WTC11 (cell line): ENCODE measurements around the gene GOLPH3. TPM values are rescaled to one million over a fixed set of nuclear protein-coding genes. Genes with fewer than 3 reads are reported as not detected.

Experiments
- CBFB ChIP-seq: sonication (generic); formaldehyde crosslinking; IDR thresholded peaks from 2 replicates; pipeline ENCODE4 v1.8.1; 2022; ENCODE audit warnings: mild to moderate bottlenecking, low read depth, missing genetic modification reagents
- CREB1 ChIP-seq: sonication (generic); formaldehyde crosslinking; IDR thresholded peaks from 2 replicates; pipeline ENCODE4 v1.8.0; 2023; ENCODE audit warnings: mild to moderate bottlenecking, missing genetic modification reagents
- ELF4 ChIP-seq: sonication (generic); formaldehyde crosslinking; IDR thresholded peaks from 2 replicates; pipeline ENCODE4 v1.8.1; 2022; ENCODE audit warnings: low read depth, mild to moderate bottlenecking, moderate library complexity, missing genetic modification reagents
- FOXK1 ChIP-seq: sonication (generic); formaldehyde crosslinking; IDR thresholded peaks from 2 replicates; pipeline ENCODE4 v1.8.0; 2022; ENCODE audit warnings: mild to moderate bottlenecking, moderate library complexity, missing genetic modification reagents
- GABPB1 ChIP-seq: sonication (generic); formaldehyde crosslinking; IDR thresholded peaks from 2 replicates; pipeline ENCODE4 v1.8.1; 2023; ENCODE audit warnings: mild to moderate bottlenecking, missing genetic modification reagents
- KAT7 ChIP-seq: sonication (generic); formaldehyde crosslinking; IDR thresholded peaks from 2 replicates; pipeline ENCODE4 v1.8.1; 2023; ENCODE audit warnings: missing genetic modification reagents, mild to moderate bottlenecking, borderline replicate concordance
- OVOL2 ChIP-seq: fragments of 250-450 bp; sonication (Bioruptor Pico); IDR thresholded peaks from 2 replicates; pipeline ENCODE4 v1.9.0; 2021; ENCODE audit warnings: mild to moderate bottlenecking, borderline replicate concordance
- SMAD4 ChIP-seq: sonication (generic); formaldehyde crosslinking; IDR thresholded peaks from 2 replicates; pipeline ENCODE4 v1.8.0; 2022; ENCODE audit warnings: mild to moderate bottlenecking, missing genetic modification reagents
- SP1 ChIP-seq: sonication (generic); formaldehyde crosslinking; conservative IDR thresholded peaks from 2 replicates; pipeline ENCODE4 v1.8.1; 2022; ENCODE audit warnings: missing genetic modification reagents
- ZBTB21 ChIP-seq: sonication (generic); formaldehyde crosslinking; IDR thresholded peaks from 2 replicates; pipeline ENCODE4 v1.8.1; 2023; ENCODE audit warnings: mild to moderate bottlenecking, missing genetic modification reagents, borderline replicate concordance
- ZNF219 ChIP-seq: sonication (generic); formaldehyde crosslinking; IDR thresholded peaks from 2 replicates; pipeline ENCODE4 v1.8.0; 2023; ENCODE audit warnings: missing genetic modification reagents, mild to moderate bottlenecking, borderline replicate concordance
- ZNF232 ChIP-seq: sonication (generic); formaldehyde crosslinking; IDR thresholded peaks from 2 replicates; pipeline ENCODE4 v1.8.0; 2022; ENCODE audit warnings: mild to moderate bottlenecking, missing genetic modification reagents
- ZNF416 ChIP-seq: fragments of 250-450 bp; sonication (Bioruptor Pico); IDR thresholded peaks from 2 replicates; pipeline ENCODE4 v1.9.0; 2021; ENCODE audit warnings: mild to moderate bottlenecking, inconsistent platforms
- total RNA-seq: library from RNA; stranded (reverse); gene quantifications from 3 replicates; pipeline ENCODE4 v1.2.3, GENCODE V29; 2021
- TF ChIP-seq, protein P1 (sequence below): sonication (generic); formaldehyde crosslinking; IDR thresholded peaks from 2 replicates; pipeline ENCODE4 v1.8.1; 2023; ENCODE audit warnings: mild to moderate bottlenecking, missing genetic modification reagents, borderline replicate concordance
- TF ChIP-seq, protein P2 (sequence below): fragments of 200-600 bp; IDR thresholded peaks from 2 replicates; pipeline ENCODE4 v1.8.0; 2022; ENCODE audit warnings: antibody characterized with exemption
- TF ChIP-seq, protein P3 (sequence below): sonication (generic); formaldehyde crosslinking; IDR thresholded peaks from 2 replicates; pipeline ENCODE4 v1.8.1; 2023; ENCODE audit warnings: mild to moderate bottlenecking, missing genetic modification reagents, moderate library complexity
- TF ChIP-seq, protein P4 (sequence below): sonication (generic); formaldehyde crosslinking; IDR thresholded peaks from 2 replicates; pipeline ENCODE4 v1.8.0; 2023; ENCODE audit warnings: mild to moderate bottlenecking, missing genetic modification reagents
- TF ChIP-seq, protein P5 (sequence below): sonication (generic); formaldehyde crosslinking; IDR thresholded peaks from 2 replicates; pipeline ENCODE4 v1.8.1; 2023; ENCODE audit warnings: mild to moderate bottlenecking, moderate library complexity, missing genetic modification reagents
- TF ChIP-seq, protein P6 (sequence below): sonication (generic); formaldehyde crosslinking; conservative IDR thresholded peaks from 2 replicates; pipeline ENCODE4 v1.8.1; 2022; ENCODE audit warnings: mild to moderate bottlenecking, missing genetic modification reagents
- TF ChIP-seq, protein P7 (sequence below): fragments of 250-450 bp; sonication (Bioruptor Pico); conservative IDR thresholded peaks from 2 replicates; pipeline ENCODE4 v1.9.0; 2021; ENCODE audit warnings: mild to moderate bottlenecking
- TF ChIP-seq, protein P8 (sequence below): sonication (generic); formaldehyde crosslinking; IDR thresholded peaks from 2 replicates; pipeline ENCODE4 v1.8.1; 2022; ENCODE audit warnings: mild to moderate bottlenecking, moderate library complexity, missing genetic modification reagents

Gene GOLPH3
- total RNA-seq, 1 experiment from 2014 or later, result 101 TPM

DNA sequence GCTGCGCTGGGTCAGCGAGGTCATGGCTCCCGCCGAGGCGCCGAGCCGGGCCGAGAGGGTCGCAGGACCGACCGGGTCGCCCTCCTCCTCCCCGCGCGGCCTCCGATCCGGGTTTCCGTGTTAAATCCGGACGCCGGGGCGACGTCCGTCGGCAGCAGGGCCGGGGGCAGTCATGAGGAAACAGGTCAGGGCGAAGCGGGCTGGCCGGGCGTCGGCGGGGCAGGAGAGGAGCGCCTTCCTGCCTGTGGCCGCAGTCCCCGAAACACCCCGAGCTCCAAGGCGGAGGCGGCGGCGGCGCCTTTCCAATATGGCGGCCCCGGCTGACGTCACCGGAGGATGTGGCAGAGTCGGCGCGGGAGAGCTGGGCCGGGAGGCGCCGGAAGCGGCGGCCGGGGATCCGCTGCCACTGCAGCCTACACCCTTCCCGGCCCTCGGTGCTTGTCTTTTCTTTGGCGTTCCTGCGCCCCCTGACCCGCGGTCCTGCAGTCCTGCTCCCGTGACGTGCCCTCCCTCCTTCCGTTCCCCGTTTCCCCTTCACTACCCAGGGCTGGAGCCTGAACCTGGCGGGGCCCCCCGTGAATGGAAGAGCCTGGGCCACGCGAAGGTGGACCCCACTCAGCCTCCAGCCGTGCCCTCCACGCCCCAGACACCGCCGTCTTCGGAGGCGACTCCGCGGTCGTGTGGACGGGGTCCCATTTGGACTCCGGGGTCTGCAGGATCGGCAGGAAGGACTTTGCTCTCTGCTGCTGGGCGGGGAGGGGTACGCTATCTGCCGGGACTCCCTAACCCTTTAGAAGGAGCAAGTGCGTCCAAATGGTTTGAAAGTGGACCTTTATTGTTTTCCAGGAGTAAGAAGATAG is at the start of gene GOLPH3 (continued):
- TF ChIP-seq, protein P1, sequence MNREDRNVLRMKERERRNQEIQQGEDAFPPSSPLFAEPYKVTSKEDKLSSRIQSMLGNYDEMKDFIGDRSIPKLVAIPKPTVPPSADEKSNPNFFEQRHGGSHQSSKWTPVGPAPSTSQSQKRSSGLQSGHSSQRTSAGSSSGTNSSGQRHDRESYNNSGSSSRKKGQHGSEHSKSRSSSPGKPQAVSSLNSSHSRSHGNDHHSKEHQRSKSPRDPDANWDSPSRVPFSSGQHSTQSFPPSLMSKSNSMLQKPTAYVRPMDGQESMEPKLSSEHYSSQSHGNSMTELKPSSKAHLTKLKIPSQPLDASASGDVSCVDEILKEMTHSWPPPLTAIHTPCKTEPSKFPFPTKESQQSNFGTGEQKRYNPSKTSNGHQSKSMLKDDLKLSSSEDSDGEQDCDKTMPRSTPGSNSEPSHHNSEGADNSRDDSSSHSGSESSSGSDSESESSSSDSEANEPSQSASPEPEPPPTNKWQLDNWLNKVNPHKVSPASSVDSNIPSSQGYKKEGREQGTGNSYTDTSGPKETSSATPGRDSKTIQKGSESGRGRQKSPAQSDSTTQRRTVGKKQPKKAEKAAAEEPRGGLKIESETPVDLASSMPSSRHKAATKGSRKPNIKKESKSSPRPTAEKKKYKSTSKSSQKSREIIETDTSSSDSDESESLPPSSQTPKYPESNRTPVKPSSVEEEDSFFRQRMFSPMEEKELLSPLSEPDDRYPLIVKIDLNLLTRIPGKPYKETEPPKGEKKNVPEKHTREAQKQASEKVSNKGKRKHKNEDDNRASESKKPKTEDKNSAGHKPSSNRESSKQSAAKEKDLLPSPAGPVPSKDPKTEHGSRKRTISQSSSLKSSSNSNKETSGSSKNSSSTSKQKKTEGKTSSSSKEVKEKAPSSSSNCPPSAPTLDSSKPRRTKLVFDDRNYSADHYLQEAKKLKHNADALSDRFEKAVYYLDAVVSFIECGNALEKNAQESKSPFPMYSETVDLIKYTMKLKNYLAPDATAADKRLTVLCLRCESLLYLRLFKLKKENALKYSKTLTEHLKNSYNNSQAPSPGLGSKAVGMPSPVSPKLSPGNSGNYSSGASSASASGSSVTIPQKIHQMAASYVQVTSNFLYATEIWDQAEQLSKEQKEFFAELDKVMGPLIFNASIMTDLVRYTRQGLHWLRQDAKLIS (CRISPR knock-in tag), result no peak; the same call in 1 of the 2 replicates
- TF ChIP-seq, protein P2, sequence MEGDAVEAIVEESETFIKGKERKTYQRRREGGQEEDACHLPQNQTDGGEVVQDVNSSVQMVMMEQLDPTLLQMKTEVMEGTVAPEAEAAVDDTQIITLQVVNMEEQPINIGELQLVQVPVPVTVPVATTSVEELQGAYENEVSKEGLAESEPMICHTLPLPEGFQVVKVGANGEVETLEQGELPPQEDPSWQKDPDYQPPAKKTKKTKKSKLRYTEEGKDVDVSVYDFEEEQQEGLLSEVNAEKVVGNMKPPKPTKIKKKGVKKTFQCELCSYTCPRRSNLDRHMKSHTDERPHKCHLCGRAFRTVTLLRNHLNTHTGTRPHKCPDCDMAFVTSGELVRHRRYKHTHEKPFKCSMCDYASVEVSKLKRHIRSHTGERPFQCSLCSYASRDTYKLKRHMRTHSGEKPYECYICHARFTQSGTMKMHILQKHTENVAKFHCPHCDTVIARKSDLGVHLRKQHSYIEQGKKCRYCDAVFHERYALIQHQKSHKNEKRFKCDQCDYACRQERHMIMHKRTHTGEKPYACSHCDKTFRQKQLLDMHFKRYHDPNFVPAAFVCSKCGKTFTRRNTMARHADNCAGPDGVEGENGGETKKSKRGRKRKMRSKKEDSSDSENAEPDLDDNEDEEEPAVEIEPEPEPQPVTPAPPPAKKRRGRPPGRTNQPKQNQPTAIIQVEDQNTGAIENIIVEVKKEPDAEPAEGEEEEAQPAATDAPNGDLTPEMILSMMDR, result no peak
- TF ChIP-seq, protein P3, sequence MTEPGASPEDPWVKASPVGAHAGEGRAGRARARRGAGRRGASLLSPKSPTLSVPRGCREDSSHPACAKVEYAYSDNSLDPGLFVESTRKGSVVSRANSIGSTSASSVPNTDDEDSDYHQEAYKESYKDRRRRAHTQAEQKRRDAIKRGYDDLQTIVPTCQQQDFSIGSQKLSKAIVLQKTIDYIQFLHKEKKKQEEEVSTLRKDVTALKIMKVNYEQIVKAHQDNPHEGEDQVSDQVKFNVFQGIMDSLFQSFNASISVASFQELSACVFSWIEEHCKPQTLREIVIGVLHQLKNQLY (CRISPR knock-in tag), result no peak
- peak; percentile 23; the same call in 1 of the 2 replicates for TF ChIP-seq ZNF232 (CRISPR knock-in tag)
- TF ChIP-seq, protein P4, sequence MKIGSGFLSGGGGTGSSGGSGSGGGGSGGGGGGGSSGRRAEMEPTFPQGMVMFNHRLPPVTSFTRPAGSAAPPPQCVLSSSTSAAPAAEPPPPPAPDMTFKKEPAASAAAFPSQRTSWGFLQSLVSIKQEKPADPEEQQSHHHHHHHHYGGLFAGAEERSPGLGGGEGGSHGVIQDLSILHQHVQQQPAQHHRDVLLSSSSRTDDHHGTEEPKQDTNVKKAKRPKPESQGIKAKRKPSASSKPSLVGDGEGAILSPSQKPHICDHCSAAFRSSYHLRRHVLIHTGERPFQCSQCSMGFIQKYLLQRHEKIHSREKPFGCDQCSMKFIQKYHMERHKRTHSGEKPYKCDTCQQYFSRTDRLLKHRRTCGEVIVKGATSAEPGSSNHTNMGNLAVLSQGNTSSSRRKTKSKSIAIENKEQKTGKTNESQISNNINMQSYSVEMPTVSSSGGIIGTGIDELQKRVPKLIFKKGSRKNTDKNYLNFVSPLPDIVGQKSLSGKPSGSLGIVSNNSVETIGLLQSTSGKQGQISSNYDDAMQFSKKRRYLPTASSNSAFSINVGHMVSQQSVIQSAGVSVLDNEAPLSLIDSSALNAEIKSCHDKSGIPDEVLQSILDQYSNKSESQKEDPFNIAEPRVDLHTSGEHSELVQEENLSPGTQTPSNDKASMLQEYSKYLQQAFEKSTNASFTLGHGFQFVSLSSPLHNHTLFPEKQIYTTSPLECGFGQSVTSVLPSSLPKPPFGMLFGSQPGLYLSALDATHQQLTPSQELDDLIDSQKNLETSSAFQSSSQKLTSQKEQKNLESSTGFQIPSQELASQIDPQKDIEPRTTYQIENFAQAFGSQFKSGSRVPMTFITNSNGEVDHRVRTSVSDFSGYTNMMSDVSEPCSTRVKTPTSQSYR (CRISPR knock-in tag), result peak; percentile 15; the same call in 1 of the 2 replicates
- TF ChIP-seq, protein P5, sequence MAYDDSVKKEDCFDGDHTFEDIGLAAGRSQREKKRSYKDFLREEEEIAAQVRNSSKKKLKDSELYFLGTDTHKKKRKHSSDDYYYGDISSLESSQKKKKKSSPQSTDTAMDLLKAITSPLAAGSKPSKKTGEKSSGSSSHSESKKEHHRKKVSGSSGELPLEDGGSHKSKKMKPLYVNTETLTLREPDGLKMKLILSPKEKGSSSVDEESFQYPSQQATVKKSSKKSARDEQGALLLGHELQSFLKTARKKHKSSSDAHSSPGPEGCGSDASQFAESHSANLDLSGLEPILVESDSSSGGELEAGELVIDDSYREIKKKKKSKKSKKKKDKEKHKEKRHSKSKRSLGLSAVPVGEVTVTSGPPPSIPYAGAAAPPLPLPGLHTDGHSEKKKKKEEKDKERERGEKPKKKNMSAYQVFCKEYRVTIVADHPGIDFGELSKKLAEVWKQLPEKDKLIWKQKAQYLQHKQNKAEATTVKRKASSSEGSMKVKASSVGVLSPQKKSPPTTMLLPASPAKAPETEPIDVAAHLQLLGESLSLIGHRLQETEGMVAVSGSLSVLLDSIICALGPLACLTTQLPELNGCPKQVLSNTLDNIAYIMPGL, result peak; percentile 64; the same call in 1 of the 2 replicates
- peak; percentile 90; the same call in 1 of the 2 replicates for TF ChIP-seq KAT7 (CRISPR knock-in tag)
- TF ChIP-seq, protein P6, sequence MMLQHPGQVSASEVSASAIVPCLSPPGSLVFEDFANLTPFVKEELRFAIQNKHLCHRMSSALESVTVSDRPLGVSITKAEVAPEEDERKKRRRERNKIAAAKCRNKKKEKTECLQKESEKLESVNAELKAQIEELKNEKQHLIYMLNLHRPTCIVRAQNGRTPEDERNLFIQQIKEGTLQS, result no peak
- TF ChIP-seq ELF4 (CRISPR knock-in tag), result no peak
- no peak; the same call in 1 of the 2 replicates for TF ChIP-seq SP1 (CRISPR knock-in tag)
- peak; percentile 73; the same call in 1 of the 2 replicates for TF ChIP-seq CREB1 (CRISPR knock-in tag)
- TF ChIP-seq, protein P7, sequence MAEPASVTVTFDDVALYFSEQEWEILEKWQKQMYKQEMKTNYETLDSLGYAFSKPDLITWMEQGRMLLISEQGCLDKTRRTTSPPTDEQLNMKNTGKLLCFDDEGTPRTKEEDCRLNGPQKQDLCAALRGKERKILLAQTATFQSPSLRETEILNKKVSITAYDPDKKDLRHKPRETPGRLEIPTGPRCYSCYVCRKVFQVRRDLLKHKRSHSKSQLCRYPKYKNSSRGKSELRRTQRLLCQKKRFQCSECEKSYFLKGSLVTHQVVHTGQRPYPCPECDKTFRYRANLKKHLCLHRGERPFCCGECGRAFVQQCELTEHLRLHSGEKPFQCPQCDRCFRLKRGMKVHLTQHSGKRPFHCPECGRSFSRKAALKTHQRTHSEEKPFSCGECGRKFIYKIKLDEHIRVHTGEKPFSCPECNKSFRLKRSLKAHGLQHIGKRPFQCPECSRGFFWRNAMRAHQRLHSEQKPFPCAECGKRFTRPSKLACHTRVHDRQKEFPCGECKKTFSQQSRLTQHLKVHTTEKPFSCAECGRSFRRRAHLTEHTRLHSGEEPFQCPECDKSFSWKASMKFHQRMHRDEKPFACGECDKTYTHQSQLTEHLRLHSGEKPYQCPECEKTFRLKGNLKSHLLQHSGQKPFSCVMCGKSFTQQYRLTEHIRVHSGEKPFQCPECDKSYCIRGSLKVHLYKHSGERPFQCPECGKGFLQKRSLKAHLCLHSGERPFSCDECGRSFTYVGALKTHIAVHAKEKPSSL, result no peak
- TF ChIP-seq ZBTB21, result no peak
- TF ChIP-seq CBFB (CRISPR knock-in tag), result no peak
- peak; percentile 10; the same call in 1 of the 2 replicates for TF ChIP-seq ZNF416
- 0 out of 2 replicates have a peak, but pooled peaks have one; percentile 66 for TF ChIP-seq ZNF219 (CRISPR knock-in tag)
- peak; percentile 67 for TF ChIP-seq GABPB1 (CRISPR knock-in tag)
- TF ChIP-seq FOXK1 (CRISPR knock-in tag), result 0 out of 2 replicates have a peak, but pooled peaks have one; percentile 45
- TF ChIP-seq OVOL2 (CRISPR knock-in tag), result no peak
- TF ChIP-seq, protein P8, sequence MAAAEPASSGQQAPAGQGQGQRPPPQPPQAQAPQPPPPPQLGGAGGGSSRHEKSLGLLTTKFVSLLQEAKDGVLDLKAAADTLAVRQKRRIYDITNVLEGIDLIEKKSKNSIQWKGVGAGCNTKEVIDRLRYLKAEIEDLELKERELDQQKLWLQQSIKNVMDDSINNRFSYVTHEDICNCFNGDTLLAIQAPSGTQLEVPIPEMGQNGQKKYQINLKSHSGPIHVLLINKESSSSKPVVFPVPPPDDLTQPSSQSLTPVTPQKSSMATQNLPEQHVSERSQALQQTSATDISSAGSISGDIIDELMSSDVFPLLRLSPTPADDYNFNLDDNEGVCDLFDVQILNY, result peak; percentile 91
- peak; percentile 52; the same call in 1 of the 2 replicates for TF ChIP-seq SMAD4 (CRISPR knock-in tag)
